Measurements from ENCODE around the gene OBI1. TPM values are rescaled to one million over a fixed set of nuclear protein-coding genes. Genes with fewer than 3 reads are reported as not detected.

Gene OBI1
- total and polyA plus RNA-seq, 9 of the 15 experiments (the other 6 are each of a cell fraction or from before 2014, with no cell fraction given): 8.7 to 18.4 (median 14.2) TPM

DNA sequence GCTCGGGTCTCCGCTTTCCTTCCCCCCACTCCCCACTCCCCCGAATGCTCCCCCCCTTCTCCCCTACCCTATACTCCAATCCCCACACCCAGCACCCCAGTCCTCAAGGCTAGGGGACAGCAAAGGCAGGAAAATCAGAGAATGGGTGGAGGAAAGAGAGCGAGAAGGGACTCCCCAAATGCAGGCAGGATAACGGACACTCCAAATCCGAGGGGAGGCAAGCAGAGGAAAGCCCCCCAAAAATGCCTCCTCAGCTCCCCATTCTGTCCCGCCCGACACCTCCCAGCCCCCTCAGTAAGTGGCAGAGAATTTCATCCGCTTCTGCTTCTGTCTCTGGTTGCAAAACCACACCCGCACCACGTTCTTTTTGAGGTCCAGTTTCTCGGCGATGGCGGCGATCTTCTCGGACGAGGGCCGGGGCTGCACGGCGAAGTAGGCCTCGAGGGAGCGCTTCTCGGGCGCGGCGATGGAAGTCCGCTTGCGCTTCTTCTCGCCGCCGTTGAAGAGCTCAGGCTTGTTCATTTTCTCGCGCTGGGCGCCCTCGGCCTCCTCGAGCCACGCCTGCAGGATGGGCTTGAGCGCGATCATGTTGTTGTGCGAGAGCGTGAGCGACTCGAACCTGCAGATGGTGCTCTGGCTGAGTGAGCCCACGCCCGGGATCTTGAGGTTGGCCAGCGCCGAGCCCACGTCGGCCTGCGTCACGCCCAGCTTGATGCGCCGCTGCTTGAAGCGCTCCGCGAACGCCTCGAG, 57.7 kb downstream of the OBI1 start:
- Histone ChIP-seq H3K79me2 (ENCODE audit: control insufficient read depth, insufficient read depth, low read length) (no peaks in the 10 kb centered on the region), H3K27ac (ENCODE audit: extremely low read depth, low read depth, low read length) (no peak overlapping the region), H3K9me3 (replicated peaks; ENCODE audit: control insufficient read depth, insufficient read depth, low read depth, low read length) (no peaks in the 10 kb centered on the region), H2AFZ (ENCODE audit: low read depth, low read length) (no peak overlapping the region), H3K4me2 (ENCODE audit: insufficient read depth, low read length) (no peak overlapping the region), H3K36me3 (ENCODE audit: control insufficient read depth, insufficient read depth, low read length) (no peaks in the 10 kb centered on the region), H3K9me1 (ENCODE audit: control insufficient read depth, insufficient read depth, low read length) (no peaks in the 10 kb centered on the region), H3K4me3 (no peak overlapping the region), H4K20me1 (replicated peaks; ENCODE audit: control insufficient read depth, insufficient read depth, low read length) (no peaks in the 10 kb centered on the region), H3K27me3 (ENCODE audit: control insufficient read depth in 2 of 2, insufficient read depth in 2 of 2, low read length in 2 of 2) (no peaks in the 10 kb centered on the region; a peak in 1 of 5 replicates), H3K4me1 (replicated peaks in 1 of 2; ENCODE audit: control insufficient read depth in 2 of 2, insufficient read depth in 2 of 2, low read length in 2 of 2) (peaks cover 7 to 16% of the 10 kb centered on the region in 2 experiments; a peak in 3 of 5 replicates), H3K9ac (ENCODE audit: insufficient read depth in 1 of 2, low read depth in 2 of 2, low read length in 2 of 2) (no peak overlapping the region)
- intact Hi-C loops (cut with micrococcal nuclease) (no loop called here), in situ Hi-C loops (cut with MboI) (no loop called here)
- CTCF ChIA-PET (ENCODE audit: low intra/inter-chr PET ratio): no interaction called here
- no peak for TF ChIP-seq TEAD2 (tag; IDR thresholded peaks at IDR 0.05)
- TF ChIP-seq, protein P1, sequence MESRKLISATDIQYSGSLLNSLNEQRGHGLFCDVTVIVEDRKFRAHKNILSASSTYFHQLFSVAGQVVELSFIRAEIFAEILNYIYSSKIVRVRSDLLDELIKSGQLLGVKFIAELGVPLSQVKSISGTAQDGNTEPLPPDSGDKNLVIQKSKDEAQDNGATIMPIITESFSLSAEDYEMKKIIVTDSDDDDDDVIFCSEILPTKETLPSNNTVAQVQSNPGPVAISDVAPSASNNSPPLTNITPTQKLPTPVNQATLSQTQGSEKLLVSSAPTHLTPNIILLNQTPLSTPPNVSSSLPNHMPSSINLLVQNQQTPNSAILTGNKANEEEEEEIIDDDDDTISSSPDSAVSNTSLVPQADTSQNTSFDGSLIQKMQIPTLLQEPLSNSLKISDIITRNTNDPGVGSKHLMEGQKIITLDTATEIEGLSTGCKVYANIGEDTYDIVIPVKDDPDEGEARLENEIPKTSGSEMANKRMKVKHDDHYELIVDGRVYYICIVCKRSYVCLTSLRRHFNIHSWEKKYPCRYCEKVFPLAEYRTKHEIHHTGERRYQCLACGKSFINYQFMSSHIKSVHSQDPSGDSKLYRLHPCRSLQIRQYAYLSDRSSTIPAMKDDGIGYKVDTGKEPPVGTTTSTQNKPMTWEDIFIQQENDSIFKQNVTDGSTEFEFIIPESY (CRISPR knock-in tag; IDR thresholded peaks at IDR 0.05): peak; percentile 23; the same call in 1 of the 2 replicates
- TF ChIP-seq NFE2L1 (tag; IDR thresholded peaks at IDR 0.05; ENCODE audit: borderline replicate concordance, low read depth): no peak
- TF ChIP-seq SMARCA4 (IDR thresholded peaks at IDR 0.05): no peak
- FAIRE-seq: no peak
- DNase-seq (ENCODE audit: extremely low read depth in 1 of 4, low spot score in 3 of 4): no peak
- POLR2A ChIA-PET: no interaction called here
- ATAC-seq: no peak
- 85% methylated on average over 5 of the region's 58 CpGs for WGBS (ENCODE audit: insufficient coverage, low coverage, missing lambda C conversion rate)
- BruUV-seq (replicated peaks): no TSS peak

Data from K562 (cell line).